Frontal cortex (tissue), 4 donors: Measurements from ENCODE around the gene DNAJC10. TPM values are rescaled to one million over a fixed set of nuclear protein-coding genes. Genes with fewer than 3 reads are reported as not detected.
A peak's percentile ranks its signal among the peaks of the same experiment; 100 is the strongest.
"Not testable (repeated sequence)": the region's sequence is repeated elsewhere in the genome, so short reads cannot be mapped to it uniquely, and the experiment has no call there.

Source experiments
- DNase-seq, 2 donors: peaks; one replicate each; pipeline ENCODE4 v3.0.0; 2012; ENCODE audit warnings: low spot score in 2 of 2
- FAIRE-seq: peaks from 2 replicates; lab custom pipeline; 2012; peaks lifted over from hg19 to GRCh38; lab: Jason Lieb, UNC
- total RNA-seq: library from RNA; depleted of rRNA; stranded (reverse); fragments of >200 nt; gene quantifications from one replicate; pipeline ENCODE4 v1.2.3, GENCODE V29; 2014
- donor health status: control.
- donor health status: control.
- donor health status: control.

DNAJC10 gene, protein sequence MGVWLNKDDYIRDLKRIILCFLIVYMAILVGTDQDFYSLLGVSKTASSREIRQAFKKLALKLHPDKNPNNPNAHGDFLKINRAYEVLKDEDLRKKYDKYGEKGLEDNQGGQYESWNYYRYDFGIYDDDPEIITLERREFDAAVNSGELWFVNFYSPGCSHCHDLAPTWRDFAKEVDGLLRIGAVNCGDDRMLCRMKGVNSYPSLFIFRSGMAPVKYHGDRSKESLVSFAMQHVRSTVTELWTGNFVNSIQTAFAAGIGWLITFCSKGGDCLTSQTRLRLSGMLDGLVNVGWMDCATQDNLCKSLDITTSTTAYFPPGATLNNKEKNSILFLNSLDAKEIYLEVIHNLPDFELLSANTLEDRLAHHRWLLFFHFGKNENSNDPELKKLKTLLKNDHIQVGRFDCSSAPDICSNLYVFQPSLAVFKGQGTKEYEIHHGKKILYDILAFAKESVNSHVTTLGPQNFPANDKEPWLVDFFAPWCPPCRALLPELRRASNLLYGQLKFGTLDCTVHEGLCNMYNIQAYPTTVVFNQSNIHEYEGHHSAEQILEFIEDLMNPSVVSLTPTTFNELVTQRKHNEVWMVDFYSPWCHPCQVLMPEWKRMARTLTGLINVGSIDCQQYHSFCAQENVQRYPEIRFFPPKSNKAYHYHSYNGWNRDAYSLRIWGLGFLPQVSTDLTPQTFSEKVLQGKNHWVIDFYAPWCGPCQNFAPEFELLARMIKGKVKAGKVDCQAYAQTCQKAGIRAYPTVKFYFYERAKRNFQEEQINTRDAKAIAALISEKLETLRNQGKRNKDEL
- total RNA-seq: 44.0 TPM

DNA sequence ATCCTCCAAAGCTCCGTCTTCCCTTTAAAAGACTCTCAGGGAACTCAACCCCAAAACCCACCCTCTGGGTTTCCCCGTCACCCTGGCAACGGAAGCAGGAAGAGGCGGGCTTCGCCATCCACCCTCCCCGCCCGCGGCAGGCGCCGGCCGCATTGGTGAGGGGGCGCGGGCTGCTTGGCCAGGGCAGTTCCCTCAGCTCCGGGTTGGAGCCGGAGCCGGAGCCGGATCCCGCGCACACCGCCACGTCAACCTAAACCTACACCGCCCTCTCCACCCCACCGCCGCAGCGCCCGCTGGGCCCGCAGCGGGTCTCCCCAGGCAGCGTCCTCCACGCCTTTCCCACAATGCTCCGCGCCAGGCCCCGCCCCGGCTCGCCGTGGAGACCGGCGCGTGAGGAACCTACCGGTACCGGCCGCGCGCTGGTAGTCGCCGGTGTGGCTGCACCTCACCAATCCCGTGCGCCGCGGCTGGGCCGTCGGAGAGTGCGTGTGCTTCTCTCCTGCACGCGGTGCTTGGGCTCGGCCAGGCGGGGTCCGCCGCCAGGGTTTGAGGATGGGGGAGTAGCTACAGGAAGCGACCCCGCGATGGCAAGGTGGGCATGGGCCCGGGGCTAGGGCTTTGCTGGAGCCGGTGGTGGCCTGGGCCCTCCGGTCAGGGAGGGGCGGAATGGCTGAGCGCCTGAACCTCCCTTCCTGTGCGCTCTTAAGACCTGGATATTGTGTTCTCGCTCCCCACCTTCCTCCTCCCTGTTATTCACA, at the start of gene DNAJC10:
DNAJC10 (plus strand) TSS at position 366 of the 758 bp plus-strand sequence. CDS start 1,830 bp downstream, outside the sequence.
- DNase-seq: peak; percentile 85 to 86
- FAIRE-seq: no peak

DNA sequence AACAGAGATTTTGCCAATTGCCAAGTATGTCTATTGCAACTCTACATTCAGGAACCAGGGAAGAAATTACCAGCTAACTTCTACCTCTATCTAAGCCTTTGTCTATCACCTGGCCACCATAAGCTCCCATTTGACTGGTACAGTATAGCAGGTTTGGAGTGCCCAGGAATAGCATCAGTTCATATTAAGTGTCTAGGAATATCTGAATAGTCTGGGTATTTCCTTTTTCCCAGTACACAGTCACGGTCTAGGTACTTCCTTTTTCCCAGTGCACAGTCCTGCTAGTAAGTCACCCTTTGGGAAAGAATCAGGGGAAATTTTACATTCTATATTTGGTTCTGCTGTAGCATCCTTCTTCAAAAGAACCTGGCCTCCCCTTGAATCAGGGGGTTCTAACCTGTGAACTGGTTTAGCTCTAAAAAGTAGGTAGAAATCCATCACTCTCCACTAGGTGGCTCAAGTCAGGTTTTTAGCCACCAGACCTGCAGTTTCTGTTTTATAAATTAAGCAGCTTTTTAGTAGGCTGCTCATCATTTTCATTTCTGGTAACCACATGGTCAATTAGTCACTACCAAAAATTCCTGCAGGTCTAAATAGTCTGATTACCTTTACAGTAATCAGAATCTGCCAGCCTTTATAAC, 49.3 kb upstream of the DNAJC10 start:
- FAIRE-seq: no peak

DNA sequence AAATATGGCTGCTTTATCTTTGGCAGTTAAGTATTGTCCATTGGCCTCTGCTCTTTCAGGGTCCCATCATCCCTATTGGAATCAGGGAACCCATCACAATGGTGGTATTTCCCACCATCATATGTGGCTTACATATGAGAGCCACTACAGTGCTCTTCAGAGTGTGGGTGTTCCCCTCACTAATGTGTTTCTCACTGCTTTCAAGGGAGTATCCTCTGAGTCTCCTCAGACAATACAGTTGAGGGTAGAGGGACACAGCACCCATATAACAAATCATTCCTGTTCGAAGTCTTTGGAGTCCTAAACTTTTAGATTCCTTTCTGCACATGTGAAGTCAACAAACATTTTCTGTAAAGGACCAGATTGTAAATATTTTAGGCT, 48.8 kb upstream of the DNAJC10 start:
- FAIRE-seq: no peak
- DNase-seq: no peak

More for the DNA sequence above, 49.3 kb upstream of the DNAJC10 start:
- DNase-seq: no peak

DNA sequence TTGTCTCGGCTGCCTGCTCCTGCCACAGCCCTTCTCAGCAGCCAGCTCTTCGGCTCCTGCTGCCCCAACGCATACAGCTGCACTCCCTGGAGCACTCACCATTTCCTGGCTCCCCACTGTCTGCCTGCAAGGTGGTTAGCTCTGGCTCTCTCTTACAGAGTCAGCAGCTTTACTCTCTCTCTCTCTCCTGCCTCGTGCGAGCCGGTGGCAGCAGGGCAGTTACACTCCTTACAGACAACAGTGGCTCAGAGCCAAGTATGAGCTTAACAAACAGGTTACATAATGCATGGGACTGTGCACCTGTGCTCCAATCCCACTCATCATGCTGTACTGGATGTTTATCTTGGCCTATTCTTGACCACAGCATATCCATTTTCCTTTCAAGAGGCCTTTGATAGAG, 47.4 kb upstream of the DNAJC10 start:
- FAIRE-seq: no peak

DNA sequence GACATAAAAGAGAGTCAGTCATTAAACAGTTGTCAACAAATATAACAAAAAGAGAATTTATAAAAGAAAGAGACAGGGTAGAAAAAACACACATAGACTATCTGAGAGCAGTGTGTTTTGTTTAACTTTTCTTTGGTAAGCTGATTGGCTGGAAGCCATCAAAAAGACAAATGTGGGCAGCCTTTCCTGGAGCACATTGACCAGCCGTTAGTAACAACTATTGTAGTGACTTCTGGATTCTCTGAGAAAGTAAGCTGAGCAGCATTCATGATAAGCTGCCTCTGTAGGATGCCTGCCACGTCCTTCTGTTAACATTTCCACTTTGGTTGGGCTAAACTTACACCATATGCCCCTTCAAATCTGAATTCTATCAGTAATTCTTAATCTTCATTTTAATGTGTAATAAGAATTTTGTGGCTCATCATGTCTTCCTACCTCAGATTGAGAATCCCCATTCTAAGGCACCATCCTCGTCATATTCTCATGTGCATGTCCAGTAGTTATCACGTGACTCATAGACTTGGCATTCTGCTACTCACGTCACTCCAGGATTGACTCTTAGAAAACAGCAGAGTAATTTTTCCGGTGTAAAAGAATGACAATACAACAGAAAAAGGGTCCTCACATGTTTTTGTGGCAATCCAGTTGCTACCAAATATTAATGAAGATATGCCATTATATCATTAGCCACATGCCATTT, 43.4 kb upstream of the DNAJC10 start:
- FAIRE-seq (no peak), DNase-seq (no peak)

More for the DNA sequence above, 47.4 kb upstream of the DNAJC10 start:
- no peak for DNase-seq

DNA sequence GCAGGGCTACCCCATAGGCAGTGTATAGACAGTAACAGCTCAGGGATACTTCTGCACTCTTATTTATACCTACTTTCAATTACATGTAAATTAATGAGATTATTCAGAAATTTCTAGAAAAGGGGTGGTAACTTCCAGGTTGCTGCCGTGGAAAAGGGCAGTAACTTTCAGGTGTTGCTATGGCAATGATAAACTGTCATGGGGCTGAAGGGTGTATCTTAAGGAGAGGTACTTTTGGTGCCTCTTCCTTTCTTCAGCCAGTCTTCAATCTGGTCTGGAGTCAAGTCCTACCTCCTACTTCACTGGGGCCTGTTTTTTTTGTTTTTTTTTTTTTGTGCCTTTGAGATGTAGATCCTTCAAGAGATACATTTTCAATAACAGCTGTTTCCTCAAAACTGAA, 35.2 kb upstream of the DNAJC10 start:
- no peak for DNase-seq
- FAIRE-seq: no peak

DNA sequence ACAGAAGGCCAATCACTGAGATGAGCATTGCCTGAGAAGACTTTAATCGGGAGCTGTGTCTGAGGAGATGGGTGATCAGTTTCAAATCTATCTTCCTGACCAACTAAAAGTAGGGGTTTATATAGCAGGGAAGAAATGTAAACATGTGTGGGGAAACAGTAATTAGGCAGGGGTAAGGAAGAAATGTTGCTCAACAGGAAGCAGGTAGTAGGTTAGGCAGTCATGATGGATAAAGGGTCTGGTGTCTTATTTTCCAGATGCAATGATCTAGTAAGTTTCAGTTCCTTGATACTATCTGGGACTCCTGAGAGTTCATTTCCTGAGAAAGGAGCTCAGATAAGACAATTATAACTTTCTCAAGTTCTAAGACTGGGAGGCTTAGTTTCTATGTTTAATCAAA, 33.8 kb upstream of the DNAJC10 start:
- FAIRE-seq: no peak
- DNase-seq: no peak

DNA sequence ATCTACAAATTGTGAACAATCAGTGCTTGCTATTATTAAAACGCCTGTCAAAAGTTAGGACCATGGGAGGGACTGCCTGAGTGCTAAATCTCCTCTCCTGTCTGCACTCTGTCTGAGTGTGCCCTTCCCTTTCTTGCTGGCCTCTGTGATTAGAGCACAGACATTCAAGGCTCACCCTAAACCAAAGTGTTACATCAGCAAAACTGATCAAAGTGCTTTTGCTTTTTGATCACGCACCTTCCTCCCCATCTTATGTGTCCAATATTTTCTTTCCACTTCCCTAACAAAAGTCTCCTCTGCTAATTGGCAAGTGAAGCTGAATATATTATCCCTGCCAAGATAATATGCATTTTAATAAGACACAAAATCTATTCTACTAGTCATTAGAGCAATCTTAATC, 30.5 kb upstream of the DNAJC10 start:
- no peak for FAIRE-seq
- DNase-seq: no peak

DNA sequence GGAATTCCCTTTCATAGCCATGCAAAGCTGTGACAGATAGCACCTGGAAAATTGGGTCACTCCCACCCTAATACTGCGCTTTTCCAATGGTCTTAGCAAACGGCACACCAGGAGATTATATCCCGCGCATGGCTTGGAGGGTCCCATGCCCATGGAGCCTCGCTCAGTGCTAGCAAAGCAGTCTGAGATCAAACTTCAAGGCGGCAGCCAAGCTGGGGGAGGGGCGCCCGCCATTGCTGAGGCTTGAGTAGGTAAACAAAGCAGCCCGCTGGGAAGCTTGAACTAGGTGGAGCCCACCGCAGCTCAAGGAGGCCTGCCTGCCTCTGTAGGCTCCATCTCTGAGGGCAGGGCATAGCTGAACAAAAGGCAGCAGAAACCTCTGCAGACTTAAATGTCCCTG, 29.3 kb upstream of the DNAJC10 start:
- DNase-seq, FAIRE-seq: not testable (repeated sequence)

DNA sequence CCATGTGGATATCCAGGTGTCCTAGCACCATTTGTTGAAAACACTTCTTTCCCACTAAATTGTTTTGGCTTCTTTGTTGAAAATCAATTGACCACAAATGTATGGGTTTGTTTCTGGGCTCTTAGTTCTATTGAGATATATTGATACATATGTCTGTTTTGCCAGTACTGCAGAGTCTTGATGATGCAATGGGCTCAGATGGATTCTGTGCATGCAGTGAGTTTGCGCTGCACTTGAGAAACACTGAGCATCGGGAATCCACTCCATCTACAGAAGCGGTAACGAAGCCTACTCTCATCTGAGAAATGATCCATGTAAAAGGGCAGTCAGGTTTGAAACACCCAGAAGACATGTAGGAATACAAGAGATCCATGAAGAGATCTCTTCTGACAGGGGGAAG, 21.9 kb upstream of the DNAJC10 start:
- no peak for DNase-seq
- FAIRE-seq: no peak

DNA sequence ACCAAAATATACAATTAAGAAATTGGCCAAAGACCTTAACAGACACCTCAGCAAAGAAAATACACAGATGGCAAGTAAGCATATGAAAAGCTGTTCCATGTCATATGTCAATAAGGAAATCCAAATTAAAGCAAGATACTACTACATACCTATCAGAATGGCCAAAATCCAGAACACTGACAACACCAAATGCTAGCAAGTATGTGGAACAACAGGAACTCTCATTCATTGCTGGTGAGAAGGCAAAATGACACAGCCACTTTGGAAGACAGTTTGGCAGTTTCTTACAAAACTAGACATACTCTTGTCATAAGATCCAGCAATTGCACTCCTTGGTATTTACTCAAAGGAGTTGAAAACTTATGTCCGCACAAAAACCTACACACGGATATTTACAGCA, 20.3 kb upstream of the DNAJC10 start:
- DNase-seq (no peak), FAIRE-seq (no peak)

DNA sequence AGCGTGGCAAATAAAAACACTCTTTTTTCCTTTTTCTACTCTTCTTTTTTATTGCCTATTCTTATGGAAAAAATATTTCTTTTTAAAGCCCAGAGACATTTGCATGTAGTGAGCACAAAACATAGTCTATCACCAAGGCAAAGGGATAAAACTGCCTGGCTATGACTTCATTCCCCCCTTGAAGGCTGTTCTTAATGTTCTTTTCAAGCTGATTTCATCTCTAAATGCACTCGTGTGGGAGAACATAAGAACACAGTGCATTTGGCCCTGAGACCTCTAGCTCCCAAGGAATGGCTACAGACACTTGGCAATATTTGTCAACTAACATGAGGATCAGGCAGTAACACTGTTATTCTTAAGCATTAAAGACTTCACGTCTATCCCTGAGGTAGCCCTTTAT, 17.4 kb upstream of the DNAJC10 start:
- no peak for FAIRE-seq
- no peak for DNase-seq

DNA sequence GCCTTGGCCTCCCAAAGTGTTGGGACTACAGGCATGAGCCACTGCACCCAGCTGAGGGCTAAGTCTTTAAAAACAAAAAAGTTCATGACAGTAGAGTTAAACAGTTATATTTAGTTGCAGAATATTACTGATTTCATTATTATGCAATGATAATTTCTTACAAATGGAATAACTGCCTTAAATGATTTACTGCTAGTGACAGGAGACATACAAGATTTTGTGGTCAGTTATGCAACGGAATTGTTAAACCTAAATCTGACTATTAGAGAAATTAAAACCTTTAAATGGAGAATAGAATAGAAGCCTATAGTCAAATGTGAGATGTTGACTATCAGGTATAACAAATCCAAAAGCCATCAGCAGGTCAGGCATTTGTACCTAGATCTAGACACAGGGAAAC, 10.3 kb upstream of the DNAJC10 start:
- DNase-seq: no peak

DNA sequence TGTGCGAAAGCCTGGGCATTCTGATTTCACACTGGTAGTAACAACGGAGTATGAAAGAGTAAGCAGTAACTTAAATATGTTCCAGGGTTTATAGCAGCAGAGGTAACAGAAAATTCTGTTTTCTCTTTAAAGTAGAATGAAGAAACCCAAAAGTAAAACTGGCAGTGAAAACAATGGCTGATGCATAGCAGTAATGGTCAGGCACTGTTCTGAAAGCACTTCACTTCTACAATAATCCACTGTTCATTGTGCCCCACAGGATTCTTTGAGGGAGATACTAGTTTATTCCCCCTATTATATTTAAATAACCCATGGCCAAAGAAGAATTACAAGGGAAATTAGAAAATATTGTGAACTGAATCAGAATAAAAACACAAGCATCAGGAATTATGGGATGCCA, 9.3 kb upstream of the DNAJC10 start:
- no peak for FAIRE-seq
- no peak for DNase-seq

More for the DNA sequence above, 10.3 kb upstream of the DNAJC10 start:
- no peak for FAIRE-seq

DNA sequence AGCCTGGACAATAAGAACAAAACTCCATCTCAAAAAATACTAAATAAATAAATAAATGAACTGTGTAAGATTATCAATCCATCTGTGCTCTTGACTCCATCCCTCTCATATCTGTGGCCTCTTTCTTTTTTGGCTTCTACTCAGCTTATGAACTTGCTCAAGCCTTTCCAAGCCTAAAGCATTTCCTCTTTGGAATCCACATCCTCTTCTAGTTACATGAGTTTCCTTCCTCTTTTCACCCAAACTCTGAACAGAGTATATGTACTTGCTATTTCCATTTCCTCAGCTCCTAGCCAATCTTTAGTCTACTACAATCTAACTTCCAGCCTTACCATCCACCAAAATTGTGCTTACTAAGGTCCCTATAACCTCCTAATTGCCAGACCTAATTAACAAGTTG, 2.5 kb upstream of the DNAJC10 start:
- DNase-seq (no peak), FAIRE-seq (no peak)

DNA sequence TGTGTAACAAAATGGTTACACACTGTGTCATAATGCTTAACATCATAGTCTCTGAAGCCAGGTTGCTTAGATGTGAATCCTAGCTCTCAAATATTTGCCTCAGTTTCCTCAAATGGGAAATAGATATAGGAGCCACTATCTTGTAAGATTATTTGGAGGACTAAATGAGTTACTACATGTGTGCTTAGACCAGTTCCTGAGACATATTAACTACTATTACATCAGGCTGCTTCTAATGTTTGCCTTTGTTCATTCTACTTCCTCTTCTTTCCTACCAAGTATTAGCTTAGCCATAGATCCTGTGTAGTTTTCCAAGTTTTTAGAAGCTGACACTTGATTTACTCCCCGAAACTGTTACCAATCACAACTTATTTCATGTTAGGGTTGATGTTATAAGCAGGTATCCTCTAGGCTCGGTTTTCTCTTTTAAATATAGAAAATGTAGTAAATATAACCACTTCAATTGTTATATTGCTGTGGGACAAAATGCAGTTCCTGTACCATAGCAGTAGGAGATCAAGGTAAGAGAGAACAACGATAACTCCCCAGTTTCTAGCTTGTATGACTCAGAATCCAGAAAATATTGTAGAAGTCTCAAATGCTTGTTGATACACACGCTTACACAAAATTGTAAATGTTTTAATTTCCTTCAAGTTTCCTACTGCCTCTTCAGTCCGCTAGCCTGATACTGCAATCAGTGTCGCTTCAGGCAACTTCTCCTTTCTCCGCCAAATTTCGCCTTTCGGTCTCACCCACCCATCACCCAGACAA, 751 bp upstream of the DNAJC10 start:
- FAIRE-seq: no peak
- no peak for DNase-seq

DNA sequence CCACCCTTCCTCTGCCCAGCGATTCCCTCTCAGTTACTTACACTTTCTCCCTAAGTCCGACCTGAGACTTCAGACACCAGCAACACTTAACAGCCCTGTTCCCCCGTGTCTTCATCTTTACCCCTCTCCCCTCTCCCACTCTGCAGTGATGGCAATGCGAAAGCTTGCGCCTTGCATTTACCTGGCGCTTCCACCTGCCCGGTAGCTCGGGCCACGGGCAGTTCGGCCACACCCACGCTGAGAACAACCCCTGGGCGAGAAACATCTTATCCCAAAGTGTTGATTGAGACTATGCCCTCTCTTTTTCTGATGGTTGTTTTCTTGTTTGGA, 558 bp downstream of the DNAJC10 start:
- FAIRE-seq (no peak), DNase-seq (no peak)

DNA sequence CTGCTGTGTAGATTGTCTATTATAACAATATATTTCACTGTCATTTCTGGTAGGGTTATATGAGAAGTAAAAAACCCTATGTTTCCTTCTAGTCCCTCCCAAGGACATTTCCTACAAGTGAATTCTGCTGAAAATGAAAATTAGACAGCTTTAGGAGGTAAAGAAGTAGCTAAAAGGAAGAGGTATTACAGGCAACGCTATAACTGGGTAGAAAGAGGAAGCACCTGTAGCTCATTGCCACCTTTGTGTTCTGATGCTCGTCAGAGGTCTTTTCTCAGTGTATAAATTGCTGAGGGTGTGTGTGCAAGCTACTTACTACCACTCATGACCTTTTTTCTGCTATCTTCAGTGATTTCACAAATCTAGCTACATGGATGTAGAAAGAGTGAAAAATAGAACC, 1.4 kb downstream of the DNAJC10 start:
- no peak for DNase-seq
- FAIRE-seq: no peak

DNA sequence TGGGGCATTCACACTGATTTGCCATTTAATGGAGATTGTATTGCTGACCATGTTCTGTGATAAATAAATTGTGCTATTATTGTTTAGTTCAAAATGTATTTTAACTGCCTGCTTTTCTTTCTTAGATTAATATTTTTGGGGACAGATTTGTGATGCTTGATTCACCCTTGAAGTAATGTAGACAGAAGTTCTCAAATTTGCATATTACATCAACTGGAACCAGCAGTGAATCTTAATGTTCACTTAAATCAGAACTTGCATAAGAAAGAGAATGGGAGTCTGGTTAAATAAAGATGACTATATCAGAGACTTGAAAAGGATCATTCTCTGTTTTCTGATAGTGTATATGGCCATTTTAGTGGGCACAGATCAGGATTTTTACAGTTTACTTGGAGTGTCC, 1.8 kb downstream of the DNAJC10 start:
- FAIRE-seq (no peak), DNase-seq (no peak)
